Regular cardiac myocyte (primary cell): ENCODE data around the gene CAD. TPM values are rescaled to one million over a fixed set of nuclear protein-coding genes. Genes with fewer than 3 reads are reported as not detected.

ENCODE experiments used
- total RNA-seq: library from RNA; depleted of rRNA; stranded (reverse); fragments of >200 nt; gene quantifications from 2 replicates; pipeline ENCODE4 v1.2.3, GENCODE V29; 2014

CAD gene
- total RNA-seq = 22.6 and 47.9 TPM in 2 replicates

GRCh38 chr2:27217173-27218121 is at the start of gene CAD:
TSS of gene CAD (plus strand) at chr2:27217369. CDS start at chr2:27217552, 183 bp downstream.

GRCh38 chr2:27211943-27212625 is 5.1 kb upstream of the CAD start, which contains the start of the genes ATRAID and SLC5A6:
TSS of gene ATRAID (plus strand) at chr2:27212041. CDS start at chr2:27212369, 328 bp downstream.
TSS of gene SLC5A6 (minus strand) at chr2:27212268. CDS start at chr2:27207650, 4,618 bp downstream.

GRCh38 chr2:27262379-27263286 is 45.5 kb downstream of the CAD start, which contains the start of gene SLC30A3:
TSS of gene SLC30A3 (minus strand) at chr2:27263047. CDS start at chr2:27262906, 141 bp downstream.

GRCh38 chr2:27275211-27276150 is 58.3 kb downstream of the CAD start, which contains the start of gene DNAJC5G:
TSS of gene DNAJC5G (plus strand) at chr2:27275433. CDS start at chr2:27276729, 1,296 bp downstream.

GRCh38 chr2:27281855-27282559 is 64.8 kb downstream of the CAD start, which contains the start of gene TRIM54:
TSS of gene TRIM54 (plus strand) at chr2:27282429. CDS start at chr2:27282732, 303 bp downstream.

Other genes with a start within 250 kb of the CAD start
- 2.8 and 2.9 TPM in 2 replicates for gene MAPRE3, start 246.7 kb upstream of the CAD start, total RNA-seq
- gene TMEM214, start 184.4 kb upstream of the CAD start, total RNA-seq = 16.3 and 23.1 TPM in 2 replicates
- gene AGBL5, start 165.7 kb upstream of the CAD start, total RNA-seq = 14.9 and 19.7 TPM in 2 replicates
- 560 and 905 TPM in 2 replicates for gene OST4, start 145.7 kb upstream of the CAD start, total RNA-seq
- 137 and 184 TPM in 2 replicates for gene EMILIN1, start 138.8 kb upstream of the CAD start, total RNA-seq
- 0.56 and 0.96 TPM in 2 replicates for gene KHK, start 130.6 kb upstream of the CAD start, total RNA-seq
- gene CGREF1, start 98.2 kb upstream of the CAD start, total RNA-seq = 5.0 and 14.9 TPM in 2 replicates
- gene ABHD1, start 93.6 kb upstream of the CAD start, total RNA-seq = under 0.01 and 0.28 TPM in 2 replicates
- 44.5 and 53.3 TPM in 2 replicates for gene PREB, start 82.7 kb upstream of the CAD start, total RNA-seq
- gene PRR30, start 78.0 kb upstream of the CAD start, total RNA-seq = not detected in 2 replicates
- not detected in 2 replicates for gene TCF23, start 68.4 kb upstream of the CAD start, total RNA-seq
- 136 and 240 TPM in 2 replicates for gene ATRAID, start 5.3 kb upstream of the CAD start, total RNA-seq
- gene SLC5A6, start 5.1 kb upstream of the CAD start, total RNA-seq = 14.9 and 30.3 TPM in 2 replicates
- under 0.01 and 0.19 TPM in 2 replicates for gene SLC30A3, start 45.7 kb downstream of the CAD start, total RNA-seq
- not detected in 2 replicates for gene DNAJC5G, start 58.1 kb downstream of the CAD start, total RNA-seq
- gene TRIM54, start 65.1 kb downstream of the CAD start, total RNA-seq = under 0.01 TPM in 1 of 2 replicates, not detected in the other
- 0.38 and 1.1 TPM in 2 replicates for gene UCN, start 91.1 kb downstream of the CAD start, total RNA-seq
- gene MPV17, start 105.7 kb downstream of the CAD start, total RNA-seq = 56.2 and 77.5 TPM in 2 replicates
- gene GTF3C2, start 139.4 kb downstream of the CAD start, total RNA-seq = 14.1 and 19.2 TPM in 2 replicates
- 21.7 and 50.4 TPM in 2 replicates for gene EIF2B4, start 153.0 kb downstream of the CAD start, total RNA-seq
- 137 and 174 TPM in 2 replicates for gene SNX17, start 153.2 kb downstream of the CAD start, total RNA-seq
- gene ZNF513, start 163.4 kb downstream of the CAD start, total RNA-seq = 6.8 and 7.1 TPM in 2 replicates
- 59.5 and 167 TPM in 2 replicates for gene PPM1G, start 192.2 kb downstream of the CAD start, total RNA-seq
- gene NRBP1, start 211.3 kb downstream of the CAD start, total RNA-seq = 100 and 134 TPM in 2 replicates
- gene KRTCAP3, start 225.0 kb downstream of the CAD start, total RNA-seq = not detected in 2 replicates